Body of pancreas (tissue), 4 donors: Measurements from ENCODE around the gene GIGYF1.

ENCODE experiments used
- POLR2A ChIP-seq, 3 donors: fragments of 450-650 bp; IDR thresholded peaks; one replicate each; pipeline ENCODE4 v1.6.1; 2016; ENCODE audit warnings: antibody characterized with exemption in 3 of 3, mild to moderate bottlenecking in 2 of 3
- TF ChIP-seq, protein P1 (sequence below), 7 experiments: fragments of 450-650 bp in 4 of 7; fragments of 200-600 bp in 3 of 7; sonication (generic) in 3 of 7; IDR thresholded peaks; one replicate each; pipeline ENCODE4 v1.5.1; 2016 to 2019; ENCODE audit warnings: antibody characterized with exemption in 7 of 7

GRCh38 chr7:100685631-100686145, 8.4 kb downstream of the GIGYF1 start:
- TF ChIP-seq, protein P1, sequence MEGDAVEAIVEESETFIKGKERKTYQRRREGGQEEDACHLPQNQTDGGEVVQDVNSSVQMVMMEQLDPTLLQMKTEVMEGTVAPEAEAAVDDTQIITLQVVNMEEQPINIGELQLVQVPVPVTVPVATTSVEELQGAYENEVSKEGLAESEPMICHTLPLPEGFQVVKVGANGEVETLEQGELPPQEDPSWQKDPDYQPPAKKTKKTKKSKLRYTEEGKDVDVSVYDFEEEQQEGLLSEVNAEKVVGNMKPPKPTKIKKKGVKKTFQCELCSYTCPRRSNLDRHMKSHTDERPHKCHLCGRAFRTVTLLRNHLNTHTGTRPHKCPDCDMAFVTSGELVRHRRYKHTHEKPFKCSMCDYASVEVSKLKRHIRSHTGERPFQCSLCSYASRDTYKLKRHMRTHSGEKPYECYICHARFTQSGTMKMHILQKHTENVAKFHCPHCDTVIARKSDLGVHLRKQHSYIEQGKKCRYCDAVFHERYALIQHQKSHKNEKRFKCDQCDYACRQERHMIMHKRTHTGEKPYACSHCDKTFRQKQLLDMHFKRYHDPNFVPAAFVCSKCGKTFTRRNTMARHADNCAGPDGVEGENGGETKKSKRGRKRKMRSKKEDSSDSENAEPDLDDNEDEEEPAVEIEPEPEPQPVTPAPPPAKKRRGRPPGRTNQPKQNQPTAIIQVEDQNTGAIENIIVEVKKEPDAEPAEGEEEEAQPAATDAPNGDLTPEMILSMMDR (IDR thresholded peaks at IDR 0.05) = no peak
- no peak for TF ChIP-seq POLR2A (IDR thresholded peaks at IDR 0.05)
